GM19438 (cell line): ENCODE data around the gene ADNP2.

Experiments
- ATAC-seq: cut with Tn5 transposase; IDR thresholded peaks from one replicate; pipeline ENCODE4 v1.9.1; 2021; ENCODE audit warnings: low read depth; ENCODE audit not compliant: unreplicated experiment

ADNP2 gene

GRCh38 chr18:80185545-80185944, 76.5 kb downstream of the ADNP2 start:
- no peak for ATAC-seq

GRCh38 chr18:80187956-80188642, 79.0 kb downstream of the ADNP2 start:
- no peak for ATAC-seq

GRCh38 chr18:80188643-80189530, 79.8 kb downstream of the ADNP2 start:
- no peak for ATAC-seq

- ATAC-seq, result no peak
These were observed 80.4 kb downstream of the ADNP2 start for GRCh38 chr18:80189531-80189865.
